ENCODE results near the gene CYP2D6.
"Not testable (repeated sequence)": the region's sequence is repeated elsewhere in the genome, so short reads cannot be mapped to it uniquely, and the experiment has no call there.

CYP2D6 gene

GRCh38 chr22:42130639-42131431 lies at the start of gene CYP2D6:
TSS of gene CYP2D6 (minus strand) at chr22:42130810. CDS start at chr22:42130791, 19 bp downstream.
- not testable (repeated sequence) for DNase-seq

GRCh38 chr22:42179616-42180015 lies 49.0 kb upstream of the CYP2D6 start:
- DNase-seq: peak; percentile 96

- DNase-seq: no peak
These were observed 48.4 kb upstream of the CYP2D6 start for GRCh38 chr22:42178910-42179519.

DNA sequence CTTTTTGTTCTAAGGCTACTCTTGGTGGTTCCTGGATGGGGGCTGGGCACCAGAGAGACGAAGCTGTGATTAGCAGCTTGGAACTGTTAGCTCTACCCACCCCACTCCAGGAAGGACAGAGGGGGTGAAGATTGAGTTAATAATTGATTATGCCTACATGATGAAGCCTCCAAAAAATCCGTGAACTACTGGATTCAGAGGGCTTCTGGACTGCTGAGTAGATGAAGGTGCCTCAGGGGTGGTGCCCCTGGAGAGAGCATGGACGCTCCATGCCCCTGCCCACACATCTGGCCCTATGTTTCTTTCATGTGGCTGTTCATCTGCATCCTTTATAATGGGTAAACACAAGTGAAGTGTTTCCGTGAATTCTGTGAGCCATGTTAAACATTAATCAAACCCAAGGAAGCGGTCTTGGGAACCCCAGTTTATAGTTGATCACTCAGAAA lies 47.3 kb upstream of the CYP2D6 start:
- DNase-seq: no peak

DNA sequence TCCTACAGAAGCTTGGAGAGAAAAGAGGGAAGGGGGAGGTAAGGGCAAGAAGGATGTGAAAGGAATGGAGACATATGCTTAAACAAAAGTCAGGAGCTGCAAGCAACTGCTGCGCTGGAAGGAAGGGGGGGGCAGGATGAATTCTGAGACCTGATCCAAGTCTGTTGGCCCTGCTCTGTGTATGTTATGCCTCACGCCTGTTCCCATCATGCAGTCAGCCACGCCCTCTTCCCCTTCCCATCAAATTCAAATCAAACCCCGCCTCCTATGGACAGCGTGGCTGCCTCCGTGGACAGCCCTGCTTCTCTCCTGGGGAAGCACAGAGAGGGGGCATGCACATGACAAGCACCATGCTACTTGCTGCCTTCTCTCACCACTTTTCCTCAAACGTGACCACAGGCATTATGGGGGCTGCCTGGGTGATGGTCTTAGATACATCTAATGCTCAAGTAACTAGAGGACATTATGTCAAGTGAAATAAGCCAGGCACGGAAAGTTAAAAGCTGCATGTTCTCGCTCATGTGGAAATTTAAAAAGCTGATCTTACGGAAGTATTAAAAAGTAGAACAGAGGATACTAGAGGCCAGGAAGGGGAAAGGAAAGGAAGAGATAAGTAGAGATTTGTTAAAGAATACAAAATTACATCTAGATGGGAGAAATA lies 45.8 kb upstream of the CYP2D6 start:
- DNase-seq: no peak

DNA sequence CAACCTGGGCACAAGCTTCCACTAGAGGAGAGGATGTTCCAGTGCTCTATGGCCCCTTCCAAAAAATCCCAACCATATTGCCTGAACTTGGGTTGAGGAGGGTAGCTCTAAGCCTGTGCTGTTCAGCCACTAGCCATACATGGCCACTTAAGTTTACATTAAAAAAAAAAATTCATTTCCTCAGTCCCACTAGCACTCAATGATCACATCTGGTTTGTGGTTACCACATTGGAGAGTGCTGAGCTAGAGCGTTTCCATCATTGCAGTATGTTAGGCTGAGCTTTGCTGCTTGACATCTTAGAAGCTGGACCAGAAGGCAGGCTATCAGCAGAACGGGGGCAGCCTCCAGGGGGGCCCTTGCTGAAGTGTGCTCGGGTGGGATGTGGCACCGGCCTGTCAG lies 43.5 kb upstream of the CYP2D6 start:
- DNase-seq: peak; percentile 40

DNA sequence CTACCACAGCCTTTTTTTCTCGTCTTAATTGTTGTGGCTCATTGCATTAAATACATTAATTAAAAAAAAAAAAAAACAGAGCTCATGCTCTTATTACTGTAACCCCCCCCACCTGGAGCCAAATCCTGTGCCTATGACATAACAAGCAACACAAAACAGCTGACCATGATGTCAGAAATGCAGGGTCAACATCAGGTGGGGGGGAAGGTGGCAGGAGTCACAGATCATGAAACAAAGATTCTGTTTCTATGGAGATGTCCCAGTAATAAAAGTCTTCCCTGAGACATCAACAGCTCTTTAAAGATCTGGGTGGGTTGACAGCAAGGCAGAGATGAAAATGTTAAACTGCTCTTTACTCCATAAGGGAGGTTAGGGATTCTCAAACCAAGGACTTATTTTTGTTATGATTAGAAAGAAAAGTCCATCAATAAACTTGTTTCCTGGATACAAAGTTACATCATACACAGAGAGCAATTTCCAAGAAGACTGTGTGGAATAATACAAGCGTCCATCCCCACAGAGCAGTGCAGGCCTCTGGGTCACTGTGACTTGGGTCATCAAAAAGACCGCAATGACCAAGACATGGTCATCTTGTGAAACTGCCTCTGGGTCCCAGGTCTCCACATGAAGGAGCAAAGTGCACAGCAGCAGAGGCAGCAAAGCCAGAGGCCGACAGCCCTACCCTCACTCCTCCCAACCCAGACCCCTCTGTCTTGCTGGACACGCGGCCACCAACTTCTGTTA lies 42.7 kb upstream of the CYP2D6 start:
- no peak for DNase-seq

GRCh38 chr22:42172773-42173172 lies 42.2 kb upstream of the CYP2D6 start:
- DNase-seq: peak; percentile 67

DNA sequence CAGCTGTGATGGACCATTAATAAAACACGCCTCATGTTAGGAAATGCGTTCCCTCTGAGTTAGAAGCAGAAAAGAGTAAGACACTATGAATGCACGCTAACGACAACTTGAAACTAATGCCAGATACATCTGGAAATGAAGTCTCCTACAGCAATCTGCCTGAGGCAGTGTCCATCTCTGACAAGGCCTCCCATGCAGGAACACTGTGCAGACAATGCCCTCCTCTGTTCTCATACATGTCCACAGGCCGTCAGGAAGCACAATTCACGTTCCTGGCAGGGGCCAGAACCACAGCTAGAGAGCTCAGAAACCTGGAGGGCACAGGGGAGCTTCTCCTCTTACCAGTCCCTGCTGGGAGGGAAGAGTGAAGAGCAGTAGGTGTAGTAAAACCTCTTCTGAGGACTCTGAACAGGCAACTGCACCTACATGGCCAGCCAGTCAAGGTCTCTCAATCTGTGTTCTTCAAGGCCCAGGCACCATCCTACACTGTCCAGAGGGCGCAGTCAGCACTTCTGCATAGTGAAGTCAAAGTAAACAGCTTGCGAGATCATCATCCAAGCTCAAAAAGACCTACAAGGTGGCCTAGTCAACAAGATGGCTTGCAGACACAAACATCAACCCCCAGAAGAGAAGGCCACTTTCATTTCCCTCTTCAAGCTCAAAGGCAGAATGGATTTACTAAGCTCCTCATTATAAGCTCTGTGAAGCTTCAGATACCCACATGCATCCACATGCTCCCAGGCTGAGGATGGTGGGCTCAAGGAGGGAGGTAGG lies 41.5 kb upstream of the CYP2D6 start:
- no peak for DNase-seq

- DNase-seq: no peak
These were observed 40.8 kb upstream of the CYP2D6 start for GRCh38 chr22:42171417-42171816.

DNA sequence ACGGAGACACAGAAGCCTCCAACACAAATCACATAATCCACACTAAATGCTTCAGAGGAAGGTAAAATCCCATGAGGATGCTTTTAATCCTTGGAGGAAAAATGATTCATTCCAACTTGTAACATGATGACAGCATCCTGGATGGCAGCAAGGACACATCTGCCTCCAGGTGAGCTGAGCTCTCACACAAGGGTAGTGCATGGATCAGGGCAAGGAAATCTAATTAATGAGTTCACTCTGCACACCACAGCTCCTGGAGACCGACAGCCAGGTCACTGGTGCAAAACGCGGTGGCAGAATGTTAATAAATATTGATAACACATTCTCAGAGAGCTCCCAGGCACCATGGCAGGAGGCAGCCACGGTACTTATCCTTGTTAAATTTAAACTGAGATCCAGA lies 40.3 kb upstream of the CYP2D6 start:
- no peak for DNase-seq

GRCh38 chr22:42169055-42169469 lies 38.5 kb upstream of the CYP2D6 start:
- peak; percentile 62 for DNase-seq

DNA sequence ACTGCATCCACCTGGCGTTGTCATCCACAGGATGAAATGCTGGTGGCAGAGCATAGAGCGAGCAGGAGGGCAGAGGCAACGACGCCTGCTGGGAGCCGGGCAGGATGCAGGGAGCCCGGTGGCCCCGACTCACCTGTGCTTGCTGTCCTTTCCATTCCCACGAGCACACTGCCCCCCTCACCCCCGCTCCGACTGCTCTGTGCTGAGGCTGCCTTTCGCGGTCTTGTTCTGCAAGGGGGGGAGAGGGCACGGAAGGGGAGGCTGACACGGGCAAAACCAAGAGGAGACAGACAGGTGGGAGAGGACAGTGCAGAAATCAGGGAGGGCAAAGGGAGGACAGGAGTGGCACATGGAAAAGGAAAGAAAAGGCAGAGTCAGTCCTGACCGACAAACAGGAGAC lies 37.9 kb upstream of the CYP2D6 start:
- DNase-seq: no peak

DNA sequence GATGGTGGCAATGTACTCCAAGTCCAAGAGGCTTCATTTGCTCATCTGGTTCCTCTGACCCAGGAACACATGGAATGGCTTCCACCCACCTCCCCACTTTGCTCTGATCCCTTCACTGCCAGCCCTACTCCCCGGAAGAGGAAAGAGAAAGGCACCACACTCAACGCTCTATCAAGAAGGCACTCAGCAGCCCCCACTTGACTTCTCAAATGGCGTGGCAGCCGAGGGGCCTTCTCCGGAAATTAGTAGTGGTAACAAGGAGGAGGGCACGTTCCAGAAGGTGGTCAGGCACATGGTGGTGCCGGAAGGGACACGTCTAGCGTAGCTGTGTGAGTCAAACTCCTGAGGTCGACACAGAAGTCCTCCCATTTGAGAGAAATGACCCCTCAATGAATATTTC lies 36.5 kb upstream of the CYP2D6 start:
- DNase-seq: no peak

DNA sequence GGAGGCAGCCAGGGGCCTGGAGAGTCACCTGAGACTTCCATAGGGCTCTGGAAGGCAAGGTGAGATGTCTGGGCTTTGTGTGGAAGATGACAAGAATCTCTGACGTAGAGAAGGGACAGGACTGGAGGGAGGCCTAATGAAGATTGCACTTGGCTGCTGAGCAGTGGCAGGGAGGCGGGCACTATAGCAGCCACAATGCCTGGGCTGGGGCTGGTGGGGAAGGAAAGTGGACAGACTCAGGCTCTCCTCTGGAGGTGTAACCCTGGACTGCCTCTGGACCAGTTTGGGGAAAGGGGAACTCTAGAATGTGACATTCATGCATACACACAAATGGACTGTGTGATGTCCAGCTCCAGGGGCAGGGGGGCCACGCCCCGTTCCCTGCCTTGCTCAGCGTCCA lies 34.3 kb upstream of the CYP2D6 start:
- no peak for DNase-seq

- no peak for DNase-seq
These were observed 32.9 kb upstream of the CYP2D6 start for GRCh38 chr22:42163515-42163914.

DNA sequence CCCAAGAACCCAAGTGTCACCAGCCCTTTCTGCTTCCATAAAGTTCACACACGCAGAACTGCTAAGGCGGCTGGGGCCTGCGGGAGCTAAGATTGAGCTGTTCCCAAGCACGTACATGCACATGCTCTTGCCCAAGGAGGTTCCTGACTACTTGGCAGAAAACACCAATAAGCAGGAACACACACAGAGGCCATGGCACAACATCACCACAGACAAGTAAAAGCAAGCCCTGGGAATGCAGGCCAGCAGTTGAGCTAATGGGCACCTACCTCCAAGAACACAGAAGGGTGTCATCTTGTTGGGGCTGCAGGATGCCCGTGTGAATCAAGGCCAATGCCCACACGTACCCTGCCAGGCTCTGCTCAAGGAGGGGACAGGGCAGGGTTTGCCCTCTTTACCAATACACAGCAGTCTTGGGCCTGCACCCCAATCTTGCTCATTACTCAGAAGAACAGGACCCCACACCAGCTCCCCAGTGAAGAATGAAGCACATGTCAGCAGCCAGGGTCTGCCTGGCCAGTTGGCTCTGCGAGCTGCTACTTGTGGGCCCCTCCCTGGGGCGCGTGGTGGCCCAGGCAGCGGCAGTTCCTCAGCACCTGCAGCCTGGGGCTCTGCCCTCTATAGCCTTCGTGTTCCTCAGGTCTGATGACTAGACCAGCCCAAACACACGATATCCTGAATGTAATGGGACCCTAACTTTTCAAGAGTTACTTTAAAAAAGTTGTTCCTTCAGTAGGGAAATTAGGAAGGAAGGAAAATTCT lies 32.3 kb upstream of the CYP2D6 start:
- DNase-seq: no peak

GRCh38 chr22:42160830-42161696 lies 30.5 kb upstream of the CYP2D6 start:
- no peak for DNase-seq

GRCh38 chr22:42160251-42160650 lies 29.6 kb upstream of the CYP2D6 start:
- no peak for DNase-seq

GRCh38 chr22:42158456-42159132 lies 28.0 kb upstream of the CYP2D6 start:
- no peak for DNase-seq
